ENCODE measurements around the gene EVI2A. TPM values are rescaled to one million over a fixed set of nuclear protein-coding genes. Genes with fewer than 3 reads are reported as not detected.

The EVI2A gene
- total and polyA plus RNA-seq, 2 donors (not counting 1 experiment from before 2014, with no cell fraction given): 0.77 to 22.8 TPM

- H3K9ac ChIP-seq (ENCODE audit: insufficient read depth, low read length): no peak overlapping the region
- no peak overlapping the region for H3K4me2 ChIP-seq (ENCODE audit: extremely low read depth, insufficient read depth, low read length)
- no peak for DNase-seq (ENCODE audit: low read depth in 2 of 2)
- no peaks in the 10 kb centered on the region for H3K9me3 ChIP-seq (ENCODE audit: control insufficient read depth, insufficient read depth, low read depth, low read length)
- no peaks in the 10 kb centered on the region for H3K79me2 ChIP-seq (ENCODE audit: control insufficient read depth, insufficient read depth, low read length)
- H3K4me1 ChIP-seq (ENCODE audit: control insufficient read depth, extremely low read depth, insufficient read depth, low read length): peaks cover 5% of the 10 kb centered on the region
- peaks cover 2% of the 10 kb centered on the region for H3K36me3 ChIP-seq (ENCODE audit: control insufficient read depth, insufficient read depth, low read length)
- H4K20me1 ChIP-seq (ENCODE audit: control insufficient read depth, extremely low read depth, insufficient read depth, low read length): no peaks in the 10 kb centered on the region
- H2AFZ ChIP-seq (ENCODE audit: low read length): no peak overlapping the region
- TF ChIP-seq CTCF (conservative IDR thresholded peaks at IDR 0.05 in 1 of 2, IDR thresholded peaks at IDR 0.05 in 1 of 2; ENCODE audit: low read depth in 1 of 2, low read length in 2 of 2) (no peak), EZH2 (IDR thresholded peaks at IDR 0.05; ENCODE audit: low read length, missing control alignments) (no peak)
- no peak overlapping the region for H3K4me3 ChIP-seq (replicated peaks in 1 of 4; ENCODE audit: control extremely low read depth in 1 of 4, insufficient read depth in 1 of 4, low read depth in 3 of 4, low read length in 4 of 4)
- no peak overlapping the region for H3K27ac ChIP-seq (ENCODE audit: insufficient read depth, low read length)
- H3K27me3 ChIP-seq (ENCODE audit: control insufficient read depth, insufficient read depth, low read length): no peaks in the 10 kb centered on the region
Observed at GRCh38 chr17:31275116-31275515, 46.3 kb downstream of the EVI2A start.

- H3K79me2 ChIP-seq (ENCODE audit: control insufficient read depth, insufficient read depth, low read length): no peaks in the 10 kb centered on the region
- peak; percentile 36 to 90 for DNase-seq (ENCODE audit: low read depth in 2 of 2)
- peaks cover 7% of the 10 kb centered on the region for H3K4me1 ChIP-seq (ENCODE audit: control insufficient read depth, extremely low read depth, insufficient read depth, low read length)
- H3K4me3 ChIP-seq (replicated peaks in 1 of 4; ENCODE audit: control extremely low read depth in 1 of 4, insufficient read depth in 1 of 4, low read depth in 3 of 4, low read length in 4 of 4): no peak overlapping the region
- no peak overlapping the region for H2AFZ ChIP-seq (ENCODE audit: low read length)
- no peak for TF ChIP-seq EZH2 (IDR thresholded peaks at IDR 0.05; ENCODE audit: low read length, missing control alignments)
- TF ChIP-seq CTCF (conservative IDR thresholded peaks at IDR 0.05 in 1 of 2, IDR thresholded peaks at IDR 0.05 in 1 of 2; ENCODE audit: low read depth in 1 of 2, low read length in 2 of 2): no peak
- no peaks in the 10 kb centered on the region for H3K9me3 ChIP-seq (ENCODE audit: control insufficient read depth, insufficient read depth, low read depth, low read length)
- H3K4me2 ChIP-seq (ENCODE audit: extremely low read depth, insufficient read depth, low read length): no peak overlapping the region
- H4K20me1 ChIP-seq (ENCODE audit: control insufficient read depth, extremely low read depth, insufficient read depth, low read length): no peaks in the 10 kb centered on the region
- H3K9ac ChIP-seq (ENCODE audit: insufficient read depth, low read length): no peak overlapping the region
- peaks cover 2% of the 10 kb centered on the region for H3K36me3 ChIP-seq (ENCODE audit: control insufficient read depth, insufficient read depth, low read length)
- no peak overlapping the region for H3K27ac ChIP-seq (ENCODE audit: insufficient read depth, low read length)
- no peaks in the 10 kb centered on the region for H3K27me3 ChIP-seq (ENCODE audit: control insufficient read depth, insufficient read depth, low read length)
Observed at GRCh38 chr17:31274252-31274651, 47.2 kb downstream of the EVI2A start.

- peak overlapping the region in 2 of 4 experiments; percentile 22 to 57 for H3K4me3 ChIP-seq (replicated peaks in 1 of 4; ENCODE audit: control extremely low read depth in 1 of 4, insufficient read depth in 1 of 4, low read depth in 3 of 4, low read length in 4 of 4)
- TF ChIP-seq CTCF (conservative IDR thresholded peaks at IDR 0.05 in 1 of 2, IDR thresholded peaks at IDR 0.05 in 1 of 2; ENCODE audit: low read depth in 1 of 2, low read length in 2 of 2): no peak
- TF ChIP-seq EZH2 (IDR thresholded peaks at IDR 0.05; ENCODE audit: low read length, missing control alignments): no peak
- H3K79me2 ChIP-seq (ENCODE audit: control insufficient read depth, insufficient read depth, low read length): no peaks in the 10 kb centered on the region
- peaks cover 11% of the 10 kb centered on the region for H3K4me1 ChIP-seq (ENCODE audit: control insufficient read depth, extremely low read depth, insufficient read depth, low read length)
- DNase-seq (ENCODE audit: low read depth in 2 of 2): peak in 1 of 2 donors; percentile 50
- no peaks in the 10 kb centered on the region for H3K27me3 ChIP-seq (ENCODE audit: control insufficient read depth, insufficient read depth, low read length)
- H3K4me2 ChIP-seq (ENCODE audit: extremely low read depth, insufficient read depth, low read length): peak overlapping the region; percentile 23
- no peak overlapping the region for H3K27ac ChIP-seq (ENCODE audit: insufficient read depth, low read length)
- no peak overlapping the region for H3K9ac ChIP-seq (ENCODE audit: insufficient read depth, low read length)
- H4K20me1 ChIP-seq (ENCODE audit: control insufficient read depth, extremely low read depth, insufficient read depth, low read length): no peaks in the 10 kb centered on the region
- H3K9me3 ChIP-seq (ENCODE audit: control insufficient read depth, insufficient read depth, low read depth, low read length): no peaks in the 10 kb centered on the region
- H2AFZ ChIP-seq (ENCODE audit: low read length): no peak overlapping the region
- peaks cover 2% of the 10 kb centered on the region for H3K36me3 ChIP-seq (ENCODE audit: control insufficient read depth, insufficient read depth, low read length)
Observed at GRCh38 chr17:31273516-31273915, 47.9 kb downstream of the EVI2A start.

Measured in fibroblast of lung (primary cell).